HG02678 (cell line): ENCODE measurements around the gene ARMH3.
"Not testable (repeated sequence)": the region's sequence is repeated elsewhere in the genome, so short reads cannot be mapped to it uniquely, and the experiment has no call there.

Experiments used
- ATAC-seq: cut with Tn5 transposase; IDR thresholded peaks from one replicate; pipeline ENCODE4 v1.9.1; 2021; ENCODE audit warnings: mild to moderate bottlenecking, moderate library complexity; ENCODE audit not compliant: unreplicated experiment

The ARMH3 gene

DNA sequence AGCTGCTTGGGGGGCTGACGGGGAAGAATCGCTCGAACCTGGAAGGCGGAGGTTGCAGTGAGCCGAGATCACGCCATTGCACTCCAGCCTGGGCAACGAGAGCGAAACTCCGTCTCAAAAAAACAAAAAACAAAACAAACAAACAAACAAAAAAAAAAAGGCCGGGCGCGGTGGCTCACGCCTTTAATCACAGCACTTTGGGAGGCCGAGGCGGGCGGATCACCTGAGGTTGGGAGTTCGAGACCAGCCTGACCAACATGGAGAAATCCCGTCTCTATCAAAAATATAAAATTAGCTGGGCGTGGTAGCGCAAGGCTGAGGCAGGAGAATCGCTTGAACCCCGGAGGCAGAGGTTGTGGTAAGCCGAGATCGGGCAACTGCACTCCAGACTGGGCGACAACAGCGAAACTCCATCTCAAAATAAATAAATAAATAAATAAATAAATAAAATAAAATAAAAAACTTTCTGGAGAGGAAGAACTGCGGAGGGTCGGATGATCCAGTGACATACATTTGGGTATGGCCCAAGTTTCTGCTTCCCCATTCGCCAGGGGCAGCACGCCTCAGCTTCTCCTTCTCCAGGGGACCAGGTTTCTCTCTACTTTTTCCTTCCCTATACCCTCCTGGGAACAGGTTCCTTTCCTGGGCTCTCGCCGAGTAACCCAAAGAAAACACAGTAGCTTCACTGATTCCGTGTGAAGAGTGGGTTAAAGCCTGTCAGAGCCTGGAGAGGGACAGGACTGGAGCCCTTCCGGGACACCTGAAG lies 909 bp downstream of the ARMH3 start:
- ATAC-seq: not testable (repeated sequence)

DNA sequence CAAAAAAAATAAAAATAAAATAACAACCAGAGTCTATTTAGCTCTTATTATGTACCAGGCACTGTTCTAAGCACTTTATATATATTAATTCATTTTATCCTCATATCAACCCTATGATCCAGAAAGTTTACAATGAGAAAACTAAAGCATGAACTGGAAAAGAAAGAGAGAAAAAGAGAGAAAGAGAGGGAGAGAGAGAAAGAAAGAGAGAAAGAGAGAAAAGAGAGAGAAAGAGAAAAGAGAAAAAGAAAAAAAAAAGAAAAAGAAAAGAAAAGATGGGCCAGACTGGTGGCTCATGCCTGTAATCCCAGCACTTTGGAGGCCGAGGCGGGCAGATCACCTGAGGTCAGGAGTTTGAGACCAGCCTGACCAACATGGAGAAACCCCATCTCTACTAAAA lies 9.9 kb downstream of the ARMH3 start:
- ATAC-seq: no peak

DNA sequence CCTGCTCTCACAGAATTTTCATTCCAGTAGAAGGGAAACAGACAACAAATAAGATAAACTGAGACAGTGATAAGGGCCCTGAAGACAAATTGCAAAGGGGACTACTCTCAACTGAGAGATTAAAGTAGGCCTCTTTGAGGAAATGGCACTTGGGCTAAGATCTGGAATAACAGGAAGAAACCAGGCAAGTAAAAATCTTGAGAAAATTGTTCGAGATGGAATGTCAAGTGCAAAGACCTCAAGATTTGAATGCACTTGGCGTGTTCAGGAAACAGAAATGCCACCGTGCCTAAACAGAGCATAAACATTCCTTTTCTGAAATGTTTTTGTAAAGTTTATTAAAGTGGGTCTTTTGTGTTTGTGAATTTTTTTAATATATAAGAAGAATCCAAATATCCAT lies 10.7 kb downstream of the ARMH3 start:
- no peak for ATAC-seq

DNA sequence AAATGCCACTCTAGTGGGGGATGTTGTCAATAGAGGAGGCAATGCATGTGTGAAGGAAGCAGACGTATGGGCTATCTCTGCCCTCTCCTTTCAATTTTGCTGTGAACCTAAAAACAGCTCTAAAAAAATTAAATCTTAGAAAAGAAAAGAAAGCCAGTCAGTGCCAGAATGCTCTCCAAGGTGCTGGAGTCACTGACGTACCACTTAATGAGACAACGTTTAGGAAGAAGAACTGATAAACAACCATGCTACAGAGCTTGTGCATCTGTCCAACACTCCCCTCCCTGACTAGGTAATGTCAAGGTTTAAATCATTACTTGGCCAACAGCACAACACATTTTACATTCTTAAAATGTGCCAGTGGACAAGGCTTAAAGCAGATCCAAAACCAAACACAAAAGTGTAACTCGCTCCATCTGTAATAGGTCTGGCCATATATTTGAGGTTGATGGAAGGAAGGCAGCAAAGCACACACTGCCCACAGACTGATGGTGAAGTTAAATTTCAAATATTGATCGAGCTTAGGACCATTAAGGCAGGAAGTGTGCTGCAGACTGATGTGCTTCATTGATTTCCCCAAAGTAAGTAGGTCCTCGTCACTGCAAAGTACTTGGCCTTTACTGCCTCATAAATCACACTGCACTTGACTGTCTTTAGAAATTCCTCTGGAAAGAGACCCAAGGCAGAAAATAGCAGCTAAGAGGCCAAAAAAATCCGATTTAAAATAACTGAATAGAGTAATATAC lies 15.5 kb downstream of the ARMH3 start:
- no peak for ATAC-seq

DNA sequence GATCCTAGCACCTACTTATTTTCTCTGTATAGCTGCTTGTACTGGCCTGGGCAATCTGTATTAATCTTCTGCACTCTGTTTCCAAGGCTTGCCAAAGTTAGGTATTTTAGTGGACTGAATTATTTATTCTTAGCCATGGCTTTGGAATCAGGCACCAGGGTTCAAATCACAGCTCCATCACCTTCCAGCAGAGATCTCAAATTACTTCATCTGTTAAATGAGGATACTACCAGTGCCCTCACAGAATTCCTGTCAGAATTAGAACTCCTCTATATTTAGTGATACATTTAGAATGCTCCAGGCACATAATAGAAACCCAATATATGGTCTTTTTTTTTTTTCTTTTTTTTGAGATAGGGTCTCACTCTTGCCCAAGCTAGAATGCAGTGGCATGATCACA lies 17.6 kb downstream of the ARMH3 start:
- no peak for ATAC-seq

DNA sequence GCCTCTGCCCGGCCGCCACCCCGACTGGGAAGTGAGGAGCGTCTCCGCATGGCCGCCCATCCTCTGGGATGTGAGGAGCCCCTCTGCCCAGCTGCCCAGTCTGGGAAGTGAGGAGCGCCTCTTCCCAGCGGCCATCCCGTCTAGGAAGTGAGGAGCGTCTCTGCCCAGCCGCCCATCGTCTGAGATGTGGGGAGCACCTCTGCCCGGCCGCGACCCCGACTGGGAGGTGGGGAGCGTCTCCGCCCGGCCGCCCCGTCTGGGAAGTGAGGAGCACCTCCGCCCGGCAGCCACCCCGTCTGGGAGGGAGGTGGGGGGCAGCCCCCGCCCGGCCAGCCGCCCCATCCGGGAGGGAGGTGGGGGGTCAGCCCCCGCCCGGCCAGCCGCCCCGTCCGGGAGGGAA lies 20.2 kb downstream of the ARMH3 start:
- ATAC-seq: not testable (repeated sequence)

DNA sequence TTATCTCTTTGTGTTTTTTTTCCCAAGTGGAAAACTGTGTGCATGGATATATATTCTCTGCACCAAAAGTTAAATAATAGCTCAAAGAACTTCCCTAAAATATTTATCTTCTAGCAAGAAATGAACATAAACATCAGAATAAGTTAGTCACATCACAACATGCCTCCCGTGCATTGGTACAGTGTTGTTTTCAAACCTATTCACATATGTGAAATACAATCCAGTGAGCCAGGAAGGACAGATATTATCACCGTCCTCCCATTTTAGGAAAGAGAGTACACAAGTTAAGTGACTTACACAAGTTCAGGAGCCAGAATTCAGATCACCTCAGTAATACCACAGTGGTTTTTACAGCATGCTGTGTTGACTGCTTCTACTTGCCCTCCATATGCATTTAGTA lies 22.2 kb downstream of the ARMH3 start:
- no peak for ATAC-seq

DNA sequence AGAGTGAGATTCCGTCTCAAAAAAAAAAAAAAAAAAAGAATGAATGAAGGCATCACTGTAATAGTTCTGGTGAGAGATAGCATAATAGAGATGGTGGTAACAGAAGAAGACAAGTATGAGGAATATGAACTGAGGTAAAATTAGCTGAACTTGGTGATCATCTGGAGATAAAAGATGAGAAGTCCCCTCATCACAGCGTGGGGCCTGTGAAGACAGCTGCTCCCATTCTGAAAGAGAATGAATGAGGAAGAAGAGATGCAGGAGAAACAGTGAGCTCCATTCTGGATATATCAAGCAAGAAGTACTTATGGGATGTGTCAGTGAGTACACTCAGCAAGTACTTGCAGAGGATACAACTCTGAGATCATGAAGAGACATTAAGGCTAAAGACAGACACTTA lies 28.7 kb downstream of the ARMH3 start:
- ATAC-seq: no peak

DNA sequence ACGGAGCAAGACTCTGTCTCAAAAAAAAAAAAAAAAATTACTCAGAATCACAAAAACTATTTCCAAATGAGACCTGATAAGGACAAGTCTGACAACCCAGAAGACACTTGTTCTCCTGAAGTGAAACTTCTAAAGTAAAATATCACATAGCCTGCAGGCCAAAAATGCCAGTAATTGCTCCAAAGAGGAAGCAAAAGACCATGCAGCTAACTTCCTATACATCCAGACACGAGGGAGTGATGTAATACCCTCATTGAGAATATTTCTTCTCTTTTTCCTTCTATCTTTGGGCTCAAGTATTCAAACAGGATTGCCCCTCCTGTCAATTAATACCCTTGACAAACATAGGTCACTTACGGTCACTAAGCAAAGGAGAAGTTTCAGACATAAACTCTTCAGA lies 31.2 kb downstream of the ARMH3 start:
- no peak for ATAC-seq

DNA sequence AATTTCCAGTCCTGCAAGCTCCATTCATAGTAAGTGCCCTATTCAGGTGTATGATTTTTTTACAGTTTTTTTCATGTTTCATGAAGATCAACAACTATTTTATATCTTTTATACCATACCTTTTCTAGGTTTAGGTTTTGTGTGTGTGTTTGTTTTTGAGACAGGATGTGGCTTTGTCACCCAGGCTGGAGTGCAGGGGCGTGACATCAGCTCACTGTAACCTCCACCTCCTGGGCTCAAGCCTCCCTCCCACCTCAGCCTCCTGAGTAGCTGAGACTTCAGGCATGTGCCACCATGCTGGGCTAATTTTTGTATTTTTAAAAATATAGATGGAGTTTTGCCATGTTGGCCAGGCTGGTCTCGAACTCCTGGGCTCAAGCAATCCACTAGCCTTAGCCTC lies 35.0 kb downstream of the ARMH3 start:
- ATAC-seq: no peak

DNA sequence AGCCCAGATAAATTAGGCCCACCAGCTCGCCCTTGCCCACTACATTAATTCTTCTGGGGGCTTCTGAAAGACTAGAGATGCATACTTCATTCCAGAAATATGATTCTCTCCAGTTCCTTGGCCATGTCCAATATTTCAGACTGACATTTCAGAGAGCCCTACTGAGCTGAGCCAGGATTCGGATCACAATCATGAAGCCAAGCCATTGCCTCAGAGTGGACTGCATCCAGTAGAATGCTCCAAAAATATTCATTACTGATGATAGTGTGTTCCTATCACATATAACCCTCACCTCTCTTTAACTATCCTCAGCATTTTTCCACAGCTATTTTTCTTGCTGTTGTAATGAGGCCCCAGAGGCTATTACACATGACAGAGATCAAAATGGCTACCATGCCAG lies 38.7 kb downstream of the ARMH3 start:
- ATAC-seq: no peak

DNA sequence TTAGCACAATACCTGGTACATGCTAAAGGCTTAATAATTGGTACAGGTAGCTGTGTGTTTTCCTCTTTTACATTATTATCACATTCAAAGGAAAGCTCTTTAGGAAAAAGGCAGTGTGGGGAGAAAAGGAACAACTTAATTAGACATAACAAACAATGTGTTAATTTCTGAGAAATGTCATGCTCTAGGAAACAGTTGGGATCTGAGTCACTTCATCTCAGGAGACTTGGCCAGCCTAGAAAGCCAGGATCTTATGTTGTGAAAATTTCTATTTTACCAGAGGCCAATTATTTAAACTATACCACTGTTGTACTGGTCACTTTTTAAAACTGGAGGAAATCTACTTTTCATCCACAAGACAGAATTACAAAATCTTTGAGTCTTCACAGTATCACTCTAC lies 39.6 kb downstream of the ARMH3 start:
- no peak for ATAC-seq

DNA sequence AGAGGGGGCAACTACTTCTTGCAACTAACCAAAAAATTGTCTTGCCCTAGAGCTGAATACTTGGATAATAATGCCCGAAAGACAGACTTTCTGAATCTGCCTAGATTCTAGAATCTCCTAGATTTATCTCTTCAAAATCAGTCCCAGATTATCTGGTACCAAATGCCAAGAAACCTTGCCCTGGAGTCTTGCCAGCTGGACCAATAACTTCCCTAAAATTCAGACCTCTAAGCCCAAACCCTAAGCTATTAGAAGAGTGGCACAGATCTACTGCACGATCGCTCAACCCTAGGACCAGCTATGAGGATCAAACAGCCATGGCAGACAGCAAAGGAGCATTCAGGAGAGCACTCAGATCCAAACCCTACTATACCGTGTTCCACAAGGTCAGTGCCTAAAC lies 45.0 kb downstream of the ARMH3 start:
- no peak for ATAC-seq

DNA sequence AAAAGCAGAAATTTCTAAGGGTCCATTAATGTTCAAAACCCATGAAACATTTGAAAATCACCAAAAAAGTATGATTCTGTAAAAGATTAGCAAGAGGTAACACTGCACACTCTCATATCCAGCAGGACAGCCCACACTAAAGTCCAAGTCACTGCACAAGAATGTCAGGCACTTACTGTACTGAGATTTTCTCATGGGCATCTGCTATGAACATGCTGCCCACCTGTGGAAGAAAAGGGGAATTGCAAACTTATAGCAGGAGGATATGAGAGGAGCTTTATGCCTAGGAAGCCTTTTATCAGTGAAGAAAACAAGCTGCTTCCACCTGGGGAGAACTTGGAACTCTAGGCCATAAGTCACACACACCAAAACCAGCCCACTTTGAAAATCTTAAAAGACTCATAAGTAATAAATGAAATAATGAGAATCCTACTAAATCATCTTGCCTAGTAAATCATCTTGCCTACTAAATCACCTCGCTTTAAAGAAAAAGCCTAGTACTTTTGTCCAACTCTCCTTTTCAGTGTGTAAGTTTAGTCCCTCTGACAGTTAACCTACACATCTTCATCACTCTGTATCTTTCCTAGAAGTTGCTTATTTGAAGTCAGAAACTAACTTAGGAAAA lies 46.1 kb downstream of the ARMH3 start:
- peak; percentile 72 for ATAC-seq

DNA sequence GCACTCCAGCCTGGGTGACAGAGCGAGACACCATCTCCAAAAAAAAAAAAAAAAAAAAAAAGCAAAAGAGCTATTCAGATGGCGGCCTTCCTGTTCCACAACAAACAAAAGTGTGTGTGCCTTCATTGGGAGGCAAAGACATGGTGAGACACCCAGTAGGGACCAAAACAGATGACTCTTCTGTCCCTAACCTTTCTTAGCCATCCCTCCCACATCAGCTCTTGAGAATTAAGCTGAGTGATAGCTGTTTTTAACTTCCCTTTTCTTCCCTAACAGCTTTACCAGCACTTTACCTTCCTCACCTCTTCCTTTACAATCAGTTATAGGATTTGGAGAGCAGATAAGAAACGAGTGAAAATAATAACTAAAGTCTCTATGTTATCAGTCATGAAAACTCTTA lies 48.2 kb downstream of the ARMH3 start:
- no peak for ATAC-seq

DNA sequence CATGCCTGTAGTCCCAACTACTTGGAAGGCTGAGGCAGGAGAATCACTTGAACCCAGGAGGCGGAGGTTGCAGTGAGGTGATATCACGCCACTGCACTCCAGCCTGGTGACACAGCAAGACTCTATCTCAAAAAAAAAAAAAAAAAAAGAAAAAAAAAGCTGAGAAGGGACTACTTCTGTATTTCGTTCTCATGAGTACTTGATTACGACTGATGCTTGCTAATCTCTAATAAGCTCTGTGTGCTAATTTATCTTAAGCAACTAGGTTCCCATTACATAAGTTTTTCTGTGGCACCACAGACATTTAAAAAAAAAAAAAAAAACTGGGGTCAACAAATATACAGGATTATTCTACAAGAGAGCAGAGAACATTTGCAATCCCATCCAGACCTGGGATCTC lies 48.9 kb downstream of the ARMH3 start:
- not testable (repeated sequence) for ATAC-seq

DNA sequence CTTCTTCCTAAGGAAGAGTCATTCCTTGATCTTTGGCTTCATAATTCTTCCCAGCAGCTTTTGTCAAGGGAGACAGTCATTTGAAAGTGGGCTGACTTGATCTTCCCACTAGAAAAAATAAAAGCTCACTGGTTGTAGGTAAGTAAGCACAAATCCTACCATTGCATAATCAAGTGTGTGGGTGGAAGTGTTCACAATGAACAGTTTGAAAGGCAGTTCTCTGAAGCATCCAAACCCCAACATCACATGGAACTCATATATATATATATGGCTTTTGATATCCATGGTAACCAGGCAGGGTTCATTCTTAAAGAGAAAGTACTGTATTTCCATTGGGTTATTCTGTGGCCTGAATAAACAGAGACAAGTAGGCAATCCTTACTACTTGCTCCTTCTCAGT lies 51.6 kb downstream of the ARMH3 start:
- no peak for ATAC-seq

DNA sequence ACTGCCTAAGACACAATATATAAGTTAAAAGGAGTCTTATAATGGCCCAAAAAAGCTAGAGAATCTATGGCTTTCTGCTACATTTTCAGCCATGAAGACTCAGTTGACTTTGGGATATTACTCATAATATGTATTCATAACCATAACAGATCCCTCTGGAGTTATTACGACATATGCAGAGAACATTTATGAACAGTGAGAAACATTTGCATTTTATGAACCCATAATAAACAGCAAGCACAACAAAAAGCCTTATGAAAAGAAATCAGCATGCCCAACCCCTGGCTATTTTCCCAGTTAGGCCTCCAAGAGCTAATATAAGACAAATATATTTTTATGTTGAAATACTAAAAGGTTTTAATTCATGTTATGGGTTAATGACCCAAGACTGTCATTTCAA lies 52.4 kb downstream of the ARMH3 start:
- ATAC-seq: no peak

DNA sequence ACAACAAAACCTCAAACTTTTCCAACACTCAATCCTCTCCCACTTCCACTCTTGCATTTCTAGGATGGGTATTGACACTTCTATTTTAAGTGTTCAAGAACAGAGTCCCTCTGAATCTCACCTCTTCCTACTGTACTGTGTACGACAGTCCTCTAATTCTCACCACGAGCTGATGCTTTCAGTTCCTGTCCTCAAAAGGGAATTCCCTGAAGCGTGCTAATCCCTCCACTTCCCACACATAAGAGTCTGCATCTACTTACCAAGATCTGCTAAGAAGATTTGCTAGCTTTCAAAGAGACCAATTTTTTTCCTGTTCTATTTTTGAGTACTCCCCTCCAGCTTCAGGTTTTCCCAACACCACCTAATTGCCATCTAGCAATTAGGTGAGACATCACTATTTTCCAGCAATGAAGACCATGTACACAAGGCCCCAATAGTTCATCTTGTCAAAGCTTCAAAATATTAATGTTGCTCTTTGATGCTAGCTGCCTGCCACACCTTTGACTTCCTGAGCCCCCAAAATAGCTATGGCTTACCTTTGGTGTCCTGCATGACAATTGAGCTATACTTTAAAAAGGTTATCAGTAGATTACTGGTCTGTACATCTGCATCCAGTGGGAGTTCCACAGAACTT lies 54.4 kb downstream of the ARMH3 start:
- ATAC-seq: peak; percentile 64

DNA sequence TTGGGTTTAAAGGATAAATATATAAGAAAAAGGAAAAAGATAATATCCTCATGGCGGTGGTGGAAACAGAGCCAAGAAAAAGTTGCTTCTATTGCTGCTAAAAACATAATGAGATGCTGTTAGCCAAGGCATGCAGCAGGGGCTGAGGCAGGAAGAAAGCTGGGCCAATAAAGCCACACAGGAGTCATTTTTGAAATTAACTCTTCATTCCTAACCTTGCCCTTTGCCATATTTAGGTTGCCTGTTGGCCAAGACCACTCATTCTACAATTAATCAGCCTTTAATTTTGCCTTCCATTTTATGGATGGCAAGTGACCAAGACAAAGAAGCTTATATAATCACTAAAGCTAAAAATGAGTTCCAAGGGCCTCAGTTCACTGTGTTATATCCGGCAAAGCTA lies 58.2 kb downstream of the ARMH3 start:
- ATAC-seq: no peak

DNA sequence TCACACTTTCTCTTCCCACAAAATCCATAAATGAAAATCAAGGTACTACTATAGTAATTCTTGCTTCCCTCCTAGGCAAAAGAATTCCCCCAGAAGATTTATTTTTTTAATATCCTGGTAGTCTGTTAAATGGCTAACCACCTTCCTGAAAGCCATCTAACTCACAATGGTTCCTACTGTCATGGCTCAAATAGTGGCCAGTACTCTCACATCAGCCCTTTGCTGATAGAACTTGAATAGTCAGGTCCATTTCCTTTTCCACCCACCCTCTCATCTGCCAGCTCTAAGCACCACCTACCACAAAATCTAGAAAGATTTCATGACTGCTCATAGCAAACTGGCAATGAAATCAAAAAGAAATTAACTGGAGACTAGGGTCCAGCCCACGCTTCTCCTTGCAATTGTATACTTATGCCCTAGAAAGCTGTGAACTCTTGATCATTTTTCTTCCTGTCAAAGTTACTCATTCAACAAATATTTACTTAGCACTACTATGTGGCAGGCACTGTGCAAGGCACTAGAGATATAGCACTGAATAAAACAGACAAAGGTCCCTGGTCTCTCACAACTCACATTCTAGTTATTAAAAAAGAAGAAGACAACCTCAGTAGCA lies 60.4 kb downstream of the ARMH3 start:
- ATAC-seq: no peak
